Gastroesophageal sphincter (tissue), 4 donors: ENCODE results near the gene AMHR2. TPM values are rescaled to one million over a fixed set of nuclear protein-coding genes. Genes with fewer than 3 reads are reported as not detected.
"Not testable (repeated sequence)": the region's sequence is repeated elsewhere in the genome, so short reads cannot be mapped to it uniquely, and the experiment has no call there.

Experiments used
- ATAC-seq: fragments of 150-250 bp; one replicate; pipeline ENCODE4 v1.9.1; 2016; ENCODE audit warnings: mild to moderate bottlenecking, moderate library complexity
- H3K27ac ChIP-seq, 4 donors: fragments of 200-600 bp; sonication (generic) in 3 of 4; 1 replicate in 3 of 4; 2 replicates in 1 of 4; pipeline ENCODE4 v1.5.1; 2016 to 2019
- H3K27me3 ChIP-seq: fragments of 200-600 bp; sonication (generic); one replicate; pipeline ENCODE4 v1.5.1; 2019
- H3K36me3 ChIP-seq, 2 donors: fragments of 200-600 bp; sonication (generic); one replicate each; pipeline ENCODE4 v1.5.1; 2019; ENCODE audit warnings: control low read depth in 1 of 2
- H3K4me1 ChIP-seq, 3 donors: fragments of 200-600 bp; sonication (generic); 1 replicate in 2 of 3; 2 replicates in 1 of 3; pipeline ENCODE4 v1.5.1; 2016 to 2019; ENCODE audit warnings: control low read depth in 2 of 3
- H3K4me3 ChIP-seq, 2 donors: fragments of 200-600 bp; sonication (generic); one replicate each; pipeline ENCODE4 v1.5.1; 2019; ENCODE audit warnings: mild to moderate bottlenecking in 1 of 2, moderate library complexity in 1 of 2
- H3K9me3 ChIP-seq, 3 donors: fragments of 200-600 bp; sonication (generic); one replicate each; pipeline ENCODE4 v1.5.1; 2017 to 2019; ENCODE audit warnings: control low read depth in 2 of 3
- CTCF ChIP-seq, 4 experiments: fragments of 200-600 bp in 2 of 4; fragments of 450-650 bp in 2 of 4; sonication (generic) in 1 of 4; IDR thresholded peaks; one replicate each; pipeline ENCODE4 v1.5.1; 2017 to 2019; ENCODE audit warnings: antibody characterized with exemption in 4 of 4, mild to moderate bottlenecking in 2 of 4, moderate library complexity in 2 of 4
- EP300 ChIP-seq: sonication (generic); formaldehyde crosslinking; IDR thresholded peaks from one replicate; pipeline ENCODE4 v1.6.1; 2017; ENCODE audit warnings: antibody characterized with exemption, mild to moderate bottlenecking
- POLR2A ChIP-seq, 2 donors: fragments of 450-650 bp; IDR thresholded peaks; one replicate each; pipeline ENCODE4 v1.6.1; 2017; ENCODE audit warnings: antibody characterized with exemption in 2 of 2, mild to moderate bottlenecking in 2 of 2, moderate library complexity in 1 of 2
- POLR2AphosphoS5 ChIP-seq: sonication (generic); formaldehyde crosslinking; IDR thresholded peaks from one replicate; pipeline ENCODE4 v1.6.1; 2017; ENCODE audit warnings: antibody characterized with exemption
- WGBS, 2 donors: methylation state at CpG; one replicate each; pipeline ENCODE4 v1.1.5; 2018; ENCODE audit warnings: low coverage in 1 of 2; 5-methylcytosine and 5-hydroxymethylcytosine counted together
- total RNA-seq, 4 donors: library from RNA; depleted of rRNA; stranded (reverse); fragments of >200 nt; gene quantifications; one replicate each; pipeline ENCODE4 v1.1.0, GENCODE V29; 2016

Gene AMHR2
- total RNA-seq, 4 donors from 2014 or later = 0.13 TPM; not detected in 3

DNA sequence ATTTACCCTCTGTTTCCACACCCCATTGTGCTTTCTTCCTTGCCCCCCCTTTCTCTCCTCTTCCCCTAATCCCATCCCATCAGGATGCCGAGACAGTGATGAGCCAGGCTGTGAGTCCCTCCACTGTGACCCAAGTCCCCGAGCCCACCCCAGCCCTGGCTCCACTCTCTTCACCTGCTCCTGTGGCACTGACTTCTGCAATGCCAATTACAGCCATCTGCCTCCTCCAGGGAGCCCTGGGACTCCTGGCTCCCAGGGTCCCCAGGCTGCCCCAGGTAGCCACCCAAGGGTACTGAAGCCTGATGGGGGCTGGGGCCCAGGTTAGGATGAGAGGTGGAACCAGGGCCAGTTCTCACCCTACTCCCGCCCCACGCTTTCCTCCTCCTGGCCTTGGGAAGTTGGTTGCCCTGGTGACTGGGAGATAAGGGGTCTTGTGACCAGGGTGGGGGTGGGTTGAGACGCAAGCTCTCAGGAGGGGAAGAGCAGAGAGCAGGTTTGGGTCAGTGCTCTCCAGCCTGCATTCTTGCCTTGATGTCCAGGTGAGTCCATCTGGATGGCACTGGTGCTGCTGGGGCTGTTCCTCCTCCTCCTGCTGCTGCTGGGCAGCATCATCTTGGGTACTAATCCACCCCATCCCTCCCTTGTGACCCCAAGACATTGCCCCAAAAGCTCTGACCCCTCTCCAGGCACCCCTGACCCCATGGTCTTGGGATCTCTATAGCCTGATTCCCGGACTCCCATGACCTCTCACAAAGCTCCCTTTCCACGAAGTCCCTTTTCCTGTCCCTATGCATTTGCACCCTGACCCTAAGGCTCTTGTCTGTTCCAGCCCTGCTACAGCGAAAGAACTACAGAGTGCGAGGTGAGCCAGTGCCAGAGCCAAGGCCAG, 1.2 kb downstream of the AMHR2 start:
- H3K4me3 ChIP-seq = no peak overlapping the region
- WGBS, 2 donors = 75% methylated on average over 3 of the region's 9 CpGs; no CpG with 5 or more reads in 1 of the 2 donors
- no peaks in the 10 kb centered on the region for H3K9me3 ChIP-seq
- no peaks in the 10 kb centered on the region for H3K36me3 ChIP-seq
- H3K27ac ChIP-seq = no peak overlapping the region
- no peaks in the 10 kb centered on the region for H3K27me3 ChIP-seq
- ATAC-seq = no peak
- TF ChIP-seq EP300 (no peak), POLR2AphosphoS5 (no peak)
- peaks cover 0 to 11% (median 0%) of the 10 kb centered on the region in 3 donors for H3K4me1 ChIP-seq

- no peak for TF ChIP-seq CTCF (IDR thresholded peaks at IDR 0.05)
- H3K27ac ChIP-seq = no peak overlapping the region
- no peaks in the 10 kb centered on the region for H3K27me3 ChIP-seq
- peaks cover 0 to 11% (median 0%) of the 10 kb centered on the region in 3 donors for H3K4me1 ChIP-seq
- H3K9me3 ChIP-seq = no peaks in the 10 kb centered on the region
- no peak overlapping the region for H3K4me3 ChIP-seq
- ATAC-seq = no peak
- 100% methylated on average over 1 of the region's 11 CpGs; no CpG with 5 or more reads in 1 of the 2 donors for WGBS, 2 donors
- no peaks in the 10 kb centered on the region for H3K36me3 ChIP-seq
These were observed 2.0 kb downstream of the AMHR2 start for GRCh38 chr12:53425515-53426150.

DNA sequence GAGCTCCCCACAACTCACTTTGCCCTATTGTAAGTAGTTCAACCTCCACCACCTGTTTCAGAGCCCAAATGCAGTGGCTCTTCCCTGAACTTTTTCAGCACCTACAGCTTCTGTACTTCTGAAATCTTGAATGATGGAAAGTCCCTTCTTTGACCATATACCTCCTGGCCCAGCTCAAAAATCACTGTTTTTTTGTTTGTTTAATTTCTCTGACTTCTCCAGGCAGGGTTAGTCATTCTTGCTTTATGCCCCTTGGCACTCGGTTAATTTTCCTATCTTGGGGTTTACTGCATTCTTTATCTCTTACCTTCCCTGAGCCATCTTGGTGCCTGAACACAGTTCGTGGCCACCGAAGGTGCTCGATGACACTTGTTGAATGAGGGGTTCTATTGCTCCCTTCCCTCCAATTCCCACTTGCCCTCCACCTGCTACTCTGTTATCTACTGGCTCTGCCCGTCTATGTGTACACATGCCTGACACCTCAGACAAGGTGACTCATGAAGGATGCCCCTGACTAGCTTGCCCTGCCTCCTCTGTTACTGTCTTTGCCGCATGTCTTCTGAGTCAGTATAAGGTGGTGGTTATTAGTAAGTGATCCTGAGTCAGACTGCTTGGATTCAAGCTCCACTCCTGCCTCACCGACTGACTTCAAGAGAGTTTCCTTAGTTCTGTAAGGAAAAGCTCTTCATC, 4.4 kb downstream of the AMHR2 start:
- no peak for ATAC-seq
- no peaks in the 10 kb centered on the region for H3K27me3 ChIP-seq
- no peak overlapping the region for H3K4me3 ChIP-seq
- no peak overlapping the region for H3K27ac ChIP-seq
- TF ChIP-seq POLR2AphosphoS5 (no peak), EP300 (no peak), POLR2A (IDR thresholded peaks at IDR 0.05) (no peak)
- H3K36me3 ChIP-seq = no peaks in the 10 kb centered on the region
- no peaks in the 10 kb centered on the region for H3K4me1 ChIP-seq
- H3K9me3 ChIP-seq = no peaks in the 10 kb centered on the region
- 67 to 100% methylated on average over 1 to 7 of the region's 7 CpGs for WGBS, 2 donors

- no peaks in the 10 kb centered on the region for H3K27me3 ChIP-seq
- H3K9me3 ChIP-seq = no peaks in the 10 kb centered on the region
- no peaks in the 10 kb centered on the region for H3K4me1 ChIP-seq
- no peaks in the 10 kb centered on the region for H3K36me3 ChIP-seq
- TF ChIP-seq CTCF (IDR thresholded peaks at IDR 0.05) (no peak), POLR2A (IDR thresholded peaks at IDR 0.05) (no peak), EP300 (no peak), POLR2AphosphoS5 (no peak)
- no peak overlapping the region for H3K4me3 ChIP-seq
- WGBS, 2 donors = 93% methylated on average over 2 of the region's 7 CpGs; no CpG with 5 or more reads in 1 of the 2 donors
- H3K27ac ChIP-seq = no peak overlapping the region
- no peak for ATAC-seq
These were observed 5.1 kb downstream of the AMHR2 start for GRCh38 chr12:53428741-53429140.

GRCh38 chr12:53430116-53430515, 6.5 kb downstream of the AMHR2 start:
- Histone ChIP-seq H3K4me1 (no peaks in the 10 kb centered on the region), H3K27ac (no peak overlapping the region), H3K4me3 (no peak overlapping the region), H3K9me3 (no peaks in the 10 kb centered on the region), H3K36me3 (no peaks in the 10 kb centered on the region), H3K27me3 (no peaks in the 10 kb centered on the region)
- ATAC-seq = no peak
- 90 to 100% methylated on average over 2 to 4 of the region's 5 CpGs for WGBS, 2 donors
- TF ChIP-seq POLR2AphosphoS5 (no peak), POLR2A (IDR thresholded peaks at IDR 0.05) (no peak)

DNA sequence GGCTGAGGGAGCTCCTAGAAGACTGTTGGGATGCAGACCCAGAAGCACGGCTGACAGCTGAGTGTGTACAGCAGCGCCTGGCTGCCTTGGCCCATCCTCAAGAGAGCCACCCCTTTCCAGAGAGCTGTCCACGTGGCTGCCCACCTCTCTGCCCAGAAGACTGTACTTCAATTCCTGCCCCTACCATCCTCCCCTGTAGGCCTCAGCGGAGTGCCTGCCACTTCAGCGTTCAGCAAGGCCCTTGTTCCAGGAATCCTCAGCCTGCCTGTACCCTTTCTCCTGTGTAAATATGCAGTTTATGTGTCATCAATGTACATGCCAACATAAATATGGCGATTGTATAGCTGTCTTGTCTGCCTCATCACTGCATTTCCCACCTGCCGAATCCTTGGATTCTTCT, 7.5 kb downstream of the AMHR2 start:
- H3K36me3 ChIP-seq = no peaks in the 10 kb centered on the region
- TF ChIP-seq CTCF (IDR thresholded peaks at IDR 0.05) (no peak), POLR2AphosphoS5 (no peak), POLR2A (IDR thresholded peaks at IDR 0.05) (no peak), EP300 (no peak)
- no peaks in the 10 kb centered on the region for H3K9me3 ChIP-seq
- no peak for ATAC-seq
- no peak overlapping the region for H3K4me3 ChIP-seq
- WGBS, 2 donors = 81 to 100% methylated on average over 3 to 4 of the region's 7 CpGs
- H3K4me1 ChIP-seq = no peaks in the 10 kb centered on the region
- H3K27me3 ChIP-seq = no peaks in the 10 kb centered on the region
- no peak overlapping the region for H3K27ac ChIP-seq

- not testable (repeated sequence) for H3K9me3 ChIP-seq, H3K4me3 ChIP-seq, H3K4me1 ChIP-seq, ATAC-seq, H3K27me3 ChIP-seq, H3K36me3 ChIP-seq, H3K27ac ChIP-seq
- WGBS, 2 donors = 87 to 92% methylated on average over 7 of the region's 9 CpGs
These were observed 11.7 kb downstream of the AMHR2 start for GRCh38 chr12:53435326-53435725.

GRCh38 chr12:53439582-53439981, 15.9 kb downstream of the AMHR2 start:
- not testable (repeated sequence) for H3K4me3 ChIP-seq, ATAC-seq, H3K27me3 ChIP-seq, H3K9me3 ChIP-seq, H3K27ac ChIP-seq
- peaks cover 0 to 32% (median 9%) of the 10 kb centered on the region in 3 donors for H3K4me1 ChIP-seq
- peaks cover 0 to 11% of the 10 kb centered on the region in 2 donors for H3K36me3 ChIP-seq
